ENCODE data around the gene PLA2G4D.

GRCh38 chr15:42045211-42045615 is 49.1 kb downstream of the PLA2G4D start:
- TF ChIP-seq CTCF (IDR thresholded peaks at IDR 0.05) (no peak), TAF1 (IDR thresholded peaks at IDR 0.05; ENCODE audit: borderline replicate concordance, low read depth, low read length) (no peak), MXI1 (IDR thresholded peaks at IDR 0.05; ENCODE audit: low read depth, low read length) (no peak), ELF1 (IDR thresholded peaks at IDR 0.05) (no peak), EP300 (IDR thresholded peaks at IDR 0.05; ENCODE audit: borderline replicate concordance in 1 of 2, low read depth in 1 of 2, low read length in 1 of 2) (no peak), RCOR1 (IDR thresholded peaks at IDR 0.05; ENCODE audit: low read length) (no peak)

All from SK-N-SH (cell line).